ENCODE measurements around the gene SUMO3. TPM values are rescaled to one million over a fixed set of nuclear protein-coding genes. Genes with fewer than 3 reads are reported as not detected.

SUMO3 gene
- total and polyA plus RNA-seq, 2 of the 13 experiments (the other 11 are each of a cell fraction or from before 2014, with no cell fraction given) = 51.4 to 92.4 TPM

DNA sequence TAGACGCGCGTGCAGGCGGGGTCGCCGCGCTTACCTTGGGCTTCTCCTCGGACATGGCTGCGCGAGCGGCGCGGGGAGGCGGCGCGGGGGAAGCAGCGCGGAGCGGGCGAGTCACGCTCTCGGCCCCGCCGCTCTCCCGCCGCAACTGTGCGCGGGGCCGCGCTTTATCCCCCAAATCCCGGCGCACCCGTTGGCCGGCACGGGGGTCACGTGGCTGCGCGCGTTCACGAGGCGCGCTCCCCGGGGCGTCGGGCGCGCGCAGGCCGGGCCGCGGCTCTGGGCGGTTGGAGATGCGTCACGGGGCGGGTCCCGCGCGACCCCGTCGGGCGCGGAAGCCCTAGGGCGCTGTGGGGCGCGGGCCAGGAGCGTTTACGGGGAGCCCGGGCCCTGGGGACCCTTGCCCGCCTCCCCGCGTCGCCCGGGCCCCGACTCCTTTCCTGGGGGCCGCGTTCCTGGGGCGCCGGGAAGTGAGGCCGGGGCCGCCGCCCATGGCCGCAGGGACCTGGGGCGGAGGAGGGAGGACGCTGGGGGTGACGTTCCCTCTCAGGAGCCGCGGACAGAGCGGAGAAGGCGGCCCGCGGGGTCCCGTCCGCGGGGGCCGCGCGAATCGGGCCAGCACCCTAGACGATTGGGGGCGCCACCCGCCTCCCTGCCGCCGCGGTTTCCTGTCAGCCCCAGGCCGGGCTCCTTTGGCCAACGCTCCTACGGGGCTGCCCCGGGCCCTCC lies at the start of gene SUMO3 (continued):
- TF ChIP-seq SRY (CRISPR knock-in tag; IDR thresholded peaks at IDR 0.05) (no peak), ZNF33B (CRISPR knock-in tag; IDR thresholded peaks at IDR 0.05) (no peak), AGO2 (optimal IDR thresholded peaks at IDR 0.05; ENCODE audit: low read depth, low read length) (peak; percentile 65), PAX8 (CRISPR knock-in tag; IDR thresholded peaks at IDR 0.05; ENCODE audit: borderline replicate concordance) (peak; percentile 68; the same call in 1 of the 2 replicates), ATM (IDR thresholded peaks at IDR 0.05; ENCODE audit: borderline replicate concordance) (no peak), SIX1 (CRISPR knock-in tag; IDR thresholded peaks at IDR 0.05; ENCODE audit: borderline replicate concordance) (no peak), ZNF138 (CRISPR knock-in tag; IDR thresholded peaks at IDR 0.05; ENCODE audit: low read depth) (peak; percentile 35; the same call in 1 of the 2 replicates), KDM5A (IDR thresholded peaks at IDR 0.05; ENCODE audit: borderline replicate concordance, low read length) (peak; percentile 81; the same call in 1 of the 2 replicates), FOXC1 (CRISPR knock-in tag; IDR thresholded peaks at IDR 0.05; ENCODE audit: borderline replicate concordance) (0 out of 2 replicates have a peak, but pooled peaks have one; percentile 8), HDAC1 (CRISPR knock-in tag; IDR thresholded peaks at IDR 0.05) (0 out of 2 replicates have a peak, but pooled peaks have one; percentile 30), MAZ (IDR thresholded peaks at IDR 0.05; ENCODE audit: borderline replicate concordance, low read depth, low read length) (no peak), MAZ (CRISPR knock-in tag; IDR thresholded peaks at IDR 0.05; ENCODE audit: low read depth) (peak; percentile 62; the same call in 1 of the 2 replicates), ZBTB42 (CRISPR knock-in tag; IDR thresholded peaks at IDR 0.05) (0 out of 2 replicates have a peak, but pooled peaks have one; percentile 47), HNRNPLL (IDR thresholded peaks at IDR 0.05; ENCODE audit: low read depth, low read length, poor library complexity, severe bottlenecking) (peak; percentile 32), FOXP1 (IDR thresholded peaks at IDR 0.05) (no peak), FOXP1 (CRISPR knock-in tag; IDR thresholded peaks at IDR 0.05) (no peak), THAP11 (CRISPR knock-in tag; IDR thresholded peaks at IDR 0.05) (peak; percentile 15; the same call in 1 of the 2 replicates), ZNF180 (CRISPR knock-in tag; IDR thresholded peaks at IDR 0.05; ENCODE audit: borderline replicate concordance, low read depth) (no peak), ZNF234 (CRISPR knock-in tag; conservative IDR thresholded peaks at IDR 0.05) (no peak), ZSCAN25 (CRISPR knock-in tag; IDR thresholded peaks at IDR 0.05) (0 out of 2 replicates have a peak, but pooled peaks have one; percentile 3)
- TF ChIP-seq, protein P1, sequence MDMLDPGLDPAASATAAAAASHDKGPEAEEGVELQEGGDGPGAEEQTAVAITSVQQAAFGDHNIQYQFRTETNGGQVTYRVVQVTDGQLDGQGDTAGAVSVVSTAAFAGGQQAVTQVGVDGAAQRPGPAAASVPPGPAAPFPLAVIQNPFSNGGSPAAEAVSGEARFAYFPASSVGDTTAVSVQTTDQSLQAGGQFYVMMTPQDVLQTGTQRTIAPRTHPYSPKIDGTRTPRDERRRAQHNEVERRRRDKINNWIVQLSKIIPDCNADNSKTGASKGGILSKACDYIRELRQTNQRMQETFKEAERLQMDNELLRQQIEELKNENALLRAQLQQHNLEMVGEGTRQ (IDR thresholded peaks at IDR 0.05; ENCODE audit: low read depth, low read length) = peak; percentile 80
- TF ChIP-seq, protein P1 (CRISPR knock-in tag; IDR thresholded peaks at IDR 0.05; ENCODE audit: borderline replicate concordance) = no peak; the same call in 1 of the 2 replicates
- TF ChIP-seq, protein P2, sequence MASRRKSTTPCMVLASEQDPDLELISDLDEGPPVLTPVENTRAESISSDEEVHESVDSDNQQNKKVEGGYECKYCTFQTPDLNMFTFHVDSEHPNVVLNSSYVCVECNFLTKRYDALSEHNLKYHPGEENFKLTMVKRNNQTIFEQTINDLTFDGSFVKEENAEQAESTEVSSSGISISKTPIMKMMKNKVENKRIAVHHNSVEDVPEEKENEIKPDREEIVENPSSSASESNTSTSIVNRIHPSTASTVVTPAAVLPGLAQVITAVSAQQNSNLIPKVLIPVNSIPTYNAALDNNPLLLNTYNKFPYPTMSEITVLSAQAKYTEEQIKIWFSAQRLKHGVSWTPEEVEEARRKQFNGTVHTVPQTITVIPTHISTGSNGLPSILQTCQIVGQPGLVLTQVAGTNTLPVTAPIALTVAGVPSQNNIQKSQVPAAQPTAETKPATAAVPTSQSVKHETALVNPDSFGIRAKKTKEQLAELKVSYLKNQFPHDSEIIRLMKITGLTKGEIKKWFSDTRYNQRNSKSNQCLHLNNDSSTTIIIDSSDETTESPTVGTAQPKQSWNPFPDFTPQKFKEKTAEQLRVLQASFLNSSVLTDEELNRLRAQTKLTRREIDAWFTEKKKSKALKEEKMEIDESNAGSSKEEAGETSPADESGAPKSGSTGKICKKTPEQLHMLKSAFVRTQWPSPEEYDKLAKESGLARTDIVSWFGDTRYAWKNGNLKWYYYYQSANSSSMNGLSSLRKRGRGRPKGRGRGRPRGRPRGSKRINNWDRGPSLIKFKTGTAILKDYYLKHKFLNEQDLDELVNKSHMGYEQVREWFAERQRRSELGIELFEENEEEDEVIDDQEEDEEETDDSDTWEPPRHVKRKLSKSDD (CRISPR knock-in tag; IDR thresholded peaks at IDR 0.05; ENCODE audit: low read depth) = 0 out of 2 replicates have a peak, but pooled peaks have one; percentile 8
- TF ChIP-seq, protein P3, sequence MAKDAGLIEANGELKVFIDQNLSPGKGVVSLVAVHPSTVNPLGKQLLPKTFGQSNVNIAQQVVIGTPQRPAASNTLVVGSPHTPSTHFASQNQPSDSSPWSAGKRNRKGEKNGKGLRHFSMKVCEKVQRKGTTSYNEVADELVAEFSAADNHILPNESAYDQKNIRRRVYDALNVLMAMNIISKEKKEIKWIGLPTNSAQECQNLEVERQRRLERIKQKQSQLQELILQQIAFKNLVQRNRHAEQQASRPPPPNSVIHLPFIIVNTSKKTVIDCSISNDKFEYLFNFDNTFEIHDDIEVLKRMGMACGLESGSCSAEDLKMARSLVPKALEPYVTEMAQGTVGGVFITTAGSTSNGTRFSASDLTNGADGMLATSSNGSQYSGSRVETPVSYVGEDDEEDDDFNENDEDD (CRISPR knock-in tag; IDR thresholded peaks at IDR 0.05; ENCODE audit: borderline replicate concordance) = 0 out of 2 replicates have a peak, but pooled peaks have one; percentile 12
